Lower lobe of right lung (tissue), 2 donors: Measurements from ENCODE around the gene RABEPK. TPM values are rescaled to one million over a fixed set of nuclear protein-coding genes. Genes with fewer than 3 reads are reported as not detected.

Source experiments
- ATAC-seq, 2 donors: fragments of 200-7000 bp; cut with Tn5 transposase; one replicate each; pipeline ENCODE4 v1.9.1; 2020 to 2022; ENCODE audit warnings: mild to moderate bottlenecking in 2 of 2, moderate library complexity in 2 of 2
- DNase-seq: peaks from one replicate; pipeline ENCODE4 v3.0.0-alpha.2; 2020
- H3K27ac ChIP-seq: fragments of 200-600 bp; one replicate; pipeline ENCODE4 v1.8.0; 2022
- H3K27me3 ChIP-seq: fragments of 200-600 bp; one replicate; pipeline ENCODE4 v1.8.0; 2022; ENCODE audit warnings: low read depth
- H3K36me3 ChIP-seq: fragments of 200-600 bp; one replicate; pipeline ENCODE4 v1.8.0; 2022; ENCODE audit warnings: mild to moderate bottlenecking
- H3K4me1 ChIP-seq: fragments of 200-600 bp; one replicate; pipeline ENCODE4 v1.8.0; 2022
- H3K4me3 ChIP-seq: fragments of 200-600 bp; one replicate; pipeline ENCODE4 v1.8.0; 2022; ENCODE audit warnings: mild to moderate bottlenecking
- H3K9me3 ChIP-seq: fragments of 200-600 bp; one replicate; pipeline ENCODE4 v1.8.0; 2022
- CTCF ChIP-seq: fragments of 200-600 bp; IDR thresholded peaks from one replicate; pipeline ENCODE4 v1.8.0; 2022; ENCODE audit warnings: antibody characterized with exemption, mild to moderate bottlenecking
- intact Hi-C: fragments of 100-400 bp; cut with DNase I; formaldehyde crosslinking; loops from one replicate; pipeline ENCODE4 v1.11.0; 2022
- long read RNA-seq: library from polyadenylated mRNA; unstranded; transcript quantifications from one replicate; pipeline ENCODE4 v2.0.0, GENCODE V29; 2021
- total RNA-seq: library from RNA; stranded (reverse); fragmentation: NEBNext Ultra II Directional; extraction: Animal tissue kit (Norgen Biotek cat#: 25700); gene quantifications from one replicate; pipeline ENCODE4 v1.2.1, GENCODE V29; 2021
- donor health status: DM: no; HTN: yes; CAD: no; lungs with severe emphysema.

RABEPK gene
- 12.3 TPM for total RNA-seq
- long read RNA-seq, transcript RABEPK-204 (9 exons, 1,466 nt), result major isoform, 12 of 28 reads
- long read RNA-seq, partial matches to known transcripts, result 5 of 28 reads
- long read RNA-seq, other reads (novel, unspliced or antisense), result 9 of 28 reads

GRCh38 chr9:125200216-125201047, at the start of gene RABEPK:
TSS of gene RABEPK (plus strand) at chr9:125200542. CDS start at chr9:125203014, 2,472 bp downstream.
- Histone ChIP-seq H3K36me3 (peaks cover 23% of the 10 kb centered on the region), H3K4me1 (peaks cover 17% of the 10 kb centered on the region), H3K4me3 (peak within 1 kb of the TSS; percentile 78), H3K27ac (peak within 1 kb of the TSS; percentile 92), H3K9me3 (no peaks in the 10 kb centered on the region), H3K27me3 (no peaks in the 10 kb centered on the region)
- intact Hi-C loops, result no loop called here
- no peak for TF ChIP-seq CTCF
- ATAC-seq, result peak; percentile 100
- DNase-seq, result peak; percentile 96

- no peaks in the 10 kb centered on the region for H3K27me3 ChIP-seq
- intact Hi-C loops, result no loop called here
- TF ChIP-seq CTCF, result no peak
- H3K9me3 ChIP-seq, result no peaks in the 10 kb centered on the region
- peaks cover 74% of the 10 kb centered on the region for H3K36me3 ChIP-seq
- no peak overlapping the region for H3K27ac ChIP-seq
- H3K4me3 ChIP-seq, result no peak overlapping the region
- peaks cover 15% of the 10 kb centered on the region for H3K4me1 ChIP-seq
- ATAC-seq (no peak), DNase-seq (no peak)
These were observed 48.6 kb upstream of the RABEPK start for GRCh38 chr9:125151730-125152129.

GRCh38 chr9:125153712-125154367, 46.5 kb upstream of the RABEPK start:
- intact Hi-C loops, result no loop called here
- DNase-seq, result no peak
- Histone ChIP-seq H3K9me3 (no peaks in the 10 kb centered on the region), H3K4me3 (no peak overlapping the region), H3K27ac (no peak overlapping the region), H3K4me1 (no peaks in the 10 kb centered on the region), H3K36me3 (peaks cover 79% of the 10 kb centered on the region), H3K27me3 (no peaks in the 10 kb centered on the region)
- TF ChIP-seq CTCF, result no peak
- ATAC-seq, result no peak

GRCh38 chr9:125156551-125156950, 43.8 kb upstream of the RABEPK start:
- H3K27me3 ChIP-seq, result no peaks in the 10 kb centered on the region
- peaks cover 12% of the 10 kb centered on the region for H3K4me1 ChIP-seq
- intact Hi-C loops, result no loop called here
- DNase-seq, result no peak
- H3K4me3 ChIP-seq, result no peak overlapping the region
- H3K27ac ChIP-seq, result no peak overlapping the region
- no peaks in the 10 kb centered on the region for H3K9me3 ChIP-seq
- ATAC-seq, result no peak
- no peak for TF ChIP-seq CTCF
- peaks cover 54% of the 10 kb centered on the region for H3K36me3 ChIP-seq

- Histone ChIP-seq H3K4me3 (no peak overlapping the region), H3K4me1 (peaks cover 20% of the 10 kb centered on the region), H3K9me3 (no peaks in the 10 kb centered on the region), H3K27me3 (no peaks in the 10 kb centered on the region), H3K36me3 (peaks cover 25% of the 10 kb centered on the region), H3K27ac (no peak overlapping the region)
- no peak for TF ChIP-seq CTCF
- ATAC-seq, result peak in 1 of 2 donors; percentile 57
- no peak for DNase-seq
- intact Hi-C loops, result no loop called here
These were observed 39.6 kb upstream of the RABEPK start for GRCh38 chr9:125160750-125161149.
